HepG2 (cell line): ENCODE data around the gene CDCA5. TPM values are rescaled to one million over a fixed set of nuclear protein-coding genes. Genes with fewer than 3 reads are reported as not detected.

Experiments
- ATF1 ChIP-seq: IDR thresholded peaks from 2 replicates; pipeline ENCODE4 v1.6.1; 2016; ENCODE audit warnings: mild to moderate bottlenecking, control low read depth
- FOXC1 ChIP-seq: sonication (generic); formaldehyde crosslinking; IDR thresholded peaks from 2 replicates; pipeline ENCODE4 v1.8.0; 2022; ENCODE audit warnings: mild to moderate bottlenecking, missing genetic modification reagents, borderline replicate concordance
- HDAC6 ChIP-seq: fragments of 200-600 bp; sonication (generic); IDR thresholded peaks from 2 replicates; pipeline ENCODE4 v1.7.0; 2017; ENCODE audit warnings: mild to moderate bottlenecking, antibody characterized with exemption, low read length, low read depth
- HNF4G ChIP-seq, 2 experiments: sonication (generic) in 1 of 2; formaldehyde crosslinking in 1 of 2; IDR thresholded peaks; 2 replicates each; pipeline versions ENCODE4 v1.4.0 to v1.6.1; 2011 to 2020; ENCODE audit warnings: borderline replicate concordance in 2 of 2, low read depth in 2 of 2, mild to moderate bottlenecking in 2 of 2, low read length in 1 of 2, missing genetic modification reagents in 1 of 2, moderate library complexity in 1 of 2
- HNRNPK ChIP-seq: fragments of 200-400 bp; formaldehyde crosslinking; IDR thresholded peaks from 2 replicates; pipeline ENCODE4 v1.6.1; 2018; ENCODE audit warnings: low read length, low read depth, moderate library complexity, mild to moderate bottlenecking; ENCODE audit not compliant: poor library complexity, severe bottlenecking
- KDM5A ChIP-seq: fragments of 200-600 bp; sonication (generic); IDR thresholded peaks from 2 replicates; pipeline ENCODE4 v1.7.0; 2018; ENCODE audit warnings: antibody characterized with exemption, mild to moderate bottlenecking, low read length, borderline replicate concordance
- MYNN ChIP-seq: sonication (generic); formaldehyde crosslinking; IDR thresholded peaks from 2 replicates; pipeline ENCODE4 v1.4.0; 2020; ENCODE audit warnings: mild to moderate bottlenecking, low read depth, missing genetic modification reagents
- SMARCE1 ChIP-seq: fragments of 450-650 bp; IDR thresholded peaks from 2 replicates; pipeline ENCODE4 v1.6.1; 2017; ENCODE audit warnings: borderline replicate concordance
- SP140L ChIP-seq: sonication (generic); formaldehyde crosslinking; IDR thresholded peaks from 2 replicates; pipeline ENCODE4 v1.4.0; 2020; ENCODE audit warnings: missing genetic modification reagents, borderline replicate concordance
- ZBTB38 ChIP-seq: sonication (generic); formaldehyde crosslinking; IDR thresholded peaks from 2 replicates; pipeline ENCODE4 v1.5.1; 2020; ENCODE audit warnings: mild to moderate bottlenecking, missing genetic modification reagents
- ZKSCAN1 ChIP-seq: fragments of 150-350 bp; IDR thresholded peaks from 2 replicates; pipeline ENCODE4 v1.6.1; 2014; ENCODE audit warnings: low read length
- ZNF605 ChIP-seq: sonication (generic); formaldehyde crosslinking; IDR thresholded peaks from 2 replicates; pipeline ENCODE4 v1.8.0; 2022; ENCODE audit warnings: mild to moderate bottlenecking, missing genetic modification reagents
- polyA plus RNA-seq, 8 experiments: library from polyadenylated mRNA; depleted of rRNA in 3 of 8; stranded (reverse) in 7 of 8; unstranded in 1 of 8; fragments of >200 nt; fragmentation: Illumina TruSeq in 4 of 8; extraction: Trizol in 4 of 8; gene quantifications; 2 replicates each; pipeline versions ENCODE4 v1.2.1 to v1.2.3, GENCODE V29; 2011 to 2016; ENCODE audit warnings: low read depth in 4 of 8, missing spikeins in 1 of 8, mixed read lengths in 1 of 8; ENCODE audit not compliant: insufficient read depth in 1 of 8
- total RNA-seq, 5 experiments: library from RNA; depleted of rRNA; stranded (reverse); fragments of >200 nt; fragmentation: Illumina TruSeq; extraction: Trizol; gene quantifications; 2 replicates each; pipeline ENCODE4 v1.2.3, GENCODE V29; 2016; ENCODE audit warnings: low read depth in 1 of 5
- TF ChIP-seq, protein P1 (sequence below): sonication (generic); formaldehyde crosslinking; IDR thresholded peaks from 2 replicates; pipeline ENCODE4 v1.5.0; 2020; ENCODE audit warnings: mild to moderate bottlenecking, missing genetic modification reagents
- TF ChIP-seq, protein P2 (sequence below): IDR thresholded peaks from 2 replicates; pipeline ENCODE4 v1.6.1; 2018; ENCODE audit warnings: missing genetic modification reagents
- TF ChIP-seq, protein P3 (sequence below): sonication (generic); formaldehyde crosslinking; IDR thresholded peaks from 2 replicates; pipeline ENCODE4 v1.8.0; 2022; ENCODE audit warnings: missing genetic modification reagents, mild to moderate bottlenecking, borderline replicate concordance
- TF ChIP-seq, protein P4 (sequence below): sonication (generic); formaldehyde crosslinking; IDR thresholded peaks from 2 replicates; pipeline ENCODE4 v1.4.0; 2020; ENCODE audit warnings: missing genetic modification reagents
- TF ChIP-seq, protein P5 (sequence below): IDR thresholded peaks from 2 replicates; pipeline ENCODE4 v1.6.1; 2016; ENCODE audit warnings: low read depth, borderline replicate concordance
- TF ChIP-seq, protein P6 (sequence below): sonication (generic); formaldehyde crosslinking; IDR thresholded peaks from 2 replicates; pipeline ENCODE4 v1.4.0; 2020; ENCODE audit warnings: missing genetic modification reagents, low read depth, mild to moderate bottlenecking, borderline replicate concordance

CDCA5 gene
- total and polyA plus RNA-seq, 2 of the 13 experiments (the other 11 are each of a cell fraction or from before 2014, with no cell fraction given) = 13.5 to 50.6 TPM

DNA sequence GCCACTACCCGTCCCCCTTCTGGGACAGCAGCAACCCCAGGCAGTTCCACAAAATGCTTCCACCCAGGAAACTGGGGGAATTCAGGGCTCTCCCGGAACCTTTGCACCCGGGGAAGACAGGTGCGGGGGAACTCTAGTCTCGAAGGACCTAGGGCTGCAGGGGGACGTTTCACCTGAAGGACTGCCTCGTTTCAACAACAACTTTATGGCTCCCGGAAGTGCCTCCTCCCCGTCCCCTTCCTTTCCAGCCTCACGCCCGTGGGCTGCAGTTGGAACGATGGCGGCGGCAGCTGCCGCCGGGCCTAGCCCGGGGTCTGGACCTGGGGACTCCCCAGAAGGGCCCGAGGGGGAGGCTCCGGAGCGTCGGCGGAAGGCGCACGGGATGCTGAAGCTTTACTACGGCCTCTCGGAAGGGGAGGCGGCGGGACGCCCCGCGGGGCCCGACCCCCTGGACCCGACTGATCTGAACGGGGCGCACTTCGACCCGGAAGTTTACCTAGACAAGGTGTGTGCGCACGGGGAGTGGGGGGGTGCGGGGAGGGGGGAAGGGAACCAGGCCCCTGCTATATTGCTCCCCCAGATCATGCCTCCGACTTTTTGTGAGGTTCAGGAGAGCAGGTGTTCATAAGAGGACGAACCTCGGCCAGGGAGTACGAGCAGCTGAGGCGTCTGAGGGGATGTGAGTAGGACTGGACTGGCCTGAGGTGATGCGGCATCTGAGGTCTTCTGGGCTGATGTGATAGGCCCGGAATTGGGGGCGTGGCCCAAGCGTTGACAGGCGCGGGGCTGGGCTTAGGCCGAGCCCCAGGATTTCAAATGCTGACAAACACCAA is 12.3 kb upstream of the CDCA5 start, which contains the start of gene VPS51 (continued):
- TF ChIP-seq, protein P1, sequence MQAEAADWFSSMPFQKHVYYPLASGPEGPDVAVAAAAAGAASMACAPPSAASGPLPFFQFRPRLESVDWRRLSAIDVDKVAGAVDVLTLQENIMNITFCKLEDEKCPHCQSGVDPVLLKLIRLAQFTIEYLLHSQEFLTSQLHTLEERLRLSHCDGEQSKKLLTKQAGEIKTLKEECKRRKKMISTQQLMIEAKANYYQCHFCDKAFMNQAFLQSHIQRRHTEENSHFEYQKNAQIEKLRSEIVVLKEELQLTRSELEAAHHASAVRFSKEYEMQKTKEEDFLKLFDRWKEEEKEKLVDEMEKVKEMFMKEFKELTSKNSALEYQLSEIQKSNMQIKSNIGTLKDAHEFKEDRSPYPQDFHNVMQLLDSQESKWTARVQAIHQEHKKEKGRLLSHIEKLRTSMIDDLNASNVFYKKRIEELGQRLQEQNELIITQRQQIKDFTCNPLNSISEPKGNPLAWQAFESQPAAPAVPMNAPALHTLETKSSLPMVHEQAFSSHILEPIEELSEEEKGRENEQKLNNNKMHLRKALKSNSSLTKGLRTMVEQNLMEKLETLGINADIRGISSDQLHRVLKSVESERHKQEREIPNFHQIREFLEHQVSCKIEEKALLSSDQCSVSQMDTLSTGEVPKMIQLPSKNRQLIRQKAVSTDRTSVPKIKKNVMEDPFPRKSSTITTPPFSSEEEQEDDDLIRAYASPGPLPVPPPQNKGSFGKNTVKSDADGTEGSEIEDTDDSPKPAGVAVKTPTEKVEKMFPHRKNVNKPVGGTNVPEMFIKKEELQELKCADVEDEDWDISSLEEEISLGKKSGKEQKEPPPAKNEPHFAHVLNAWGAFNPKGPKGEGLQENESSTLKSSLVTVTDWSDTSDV (CRISPR knock-in tag) = 0 out of 2 replicates have a peak, but pooled peaks have one; percentile 61
- no peak for TF ChIP-seq MYNN (CRISPR knock-in tag)
- TF ChIP-seq FOXC1 (CRISPR knock-in tag) = no peak; the same call in none of the 2 replicates
- no peak for TF ChIP-seq HDAC6
- TF ChIP-seq ZBTB38 = peak; percentile 70; the same call in 1 of the 2 replicates
- TF ChIP-seq ZKSCAN1 = peak; percentile 94
- TF ChIP-seq, protein P2, sequence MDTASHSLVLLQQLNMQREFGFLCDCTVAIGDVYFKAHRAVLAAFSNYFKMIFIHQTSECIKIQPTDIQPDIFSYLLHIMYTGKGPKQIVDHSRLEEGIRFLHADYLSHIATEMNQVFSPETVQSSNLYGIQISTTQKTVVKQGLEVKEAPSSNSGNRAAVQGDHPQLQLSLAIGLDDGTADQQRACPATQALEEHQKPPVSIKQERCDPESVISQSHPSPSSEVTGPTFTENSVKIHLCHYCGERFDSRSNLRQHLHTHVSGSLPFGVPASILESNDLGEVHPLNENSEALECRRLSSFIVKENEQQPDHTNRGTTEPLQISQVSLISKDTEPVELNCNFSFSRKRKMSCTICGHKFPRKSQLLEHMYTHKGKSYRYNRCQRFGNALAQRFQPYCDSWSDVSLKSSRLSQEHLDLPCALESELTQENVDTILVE (CRISPR knock-in tag) = peak; percentile 97
- TF ChIP-seq ZNF605 (CRISPR knock-in tag) = peak; percentile 86; the same call in 1 of the 2 replicates
- TF ChIP-seq, protein P3, sequence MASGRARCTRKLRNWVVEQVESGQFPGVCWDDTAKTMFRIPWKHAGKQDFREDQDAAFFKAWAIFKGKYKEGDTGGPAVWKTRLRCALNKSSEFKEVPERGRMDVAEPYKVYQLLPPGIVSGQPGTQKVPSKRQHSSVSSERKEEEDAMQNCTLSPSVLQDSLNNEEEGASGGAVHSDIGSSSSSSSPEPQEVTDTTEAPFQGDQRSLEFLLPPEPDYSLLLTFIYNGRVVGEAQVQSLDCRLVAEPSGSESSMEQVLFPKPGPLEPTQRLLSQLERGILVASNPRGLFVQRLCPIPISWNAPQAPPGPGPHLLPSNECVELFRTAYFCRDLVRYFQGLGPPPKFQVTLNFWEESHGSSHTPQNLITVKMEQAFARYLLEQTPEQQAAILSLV = peak; percentile 78; the same call in 1 of the 2 replicates
- no peak for TF ChIP-seq SP140L (CRISPR knock-in tag)
- no peak for TF ChIP-seq SMARCE1
- TF ChIP-seq, protein P4, sequence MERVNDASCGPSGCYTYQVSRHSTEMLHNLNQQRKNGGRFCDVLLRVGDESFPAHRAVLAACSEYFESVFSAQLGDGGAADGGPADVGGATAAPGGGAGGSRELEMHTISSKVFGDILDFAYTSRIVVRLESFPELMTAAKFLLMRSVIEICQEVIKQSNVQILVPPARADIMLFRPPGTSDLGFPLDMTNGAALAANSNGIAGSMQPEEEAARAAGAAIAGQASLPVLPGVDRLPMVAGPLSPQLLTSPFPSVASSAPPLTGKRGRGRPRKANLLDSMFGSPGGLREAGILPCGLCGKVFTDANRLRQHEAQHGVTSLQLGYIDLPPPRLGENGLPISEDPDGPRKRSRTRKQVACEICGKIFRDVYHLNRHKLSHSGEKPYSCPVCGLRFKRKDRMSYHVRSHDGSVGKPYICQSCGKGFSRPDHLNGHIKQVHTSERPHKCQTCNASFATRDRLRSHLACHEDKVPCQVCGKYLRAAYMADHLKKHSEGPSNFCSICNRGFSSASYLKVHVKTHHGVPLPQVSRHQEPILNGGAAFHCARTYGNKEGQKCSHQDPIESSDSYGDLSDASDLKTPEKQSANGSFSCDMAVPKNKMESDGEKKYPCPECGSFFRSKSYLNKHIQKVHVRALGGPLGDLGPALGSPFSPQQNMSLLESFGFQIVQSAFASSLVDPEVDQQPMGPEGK = peak; percentile 69
- TF ChIP-seq, protein P5, sequence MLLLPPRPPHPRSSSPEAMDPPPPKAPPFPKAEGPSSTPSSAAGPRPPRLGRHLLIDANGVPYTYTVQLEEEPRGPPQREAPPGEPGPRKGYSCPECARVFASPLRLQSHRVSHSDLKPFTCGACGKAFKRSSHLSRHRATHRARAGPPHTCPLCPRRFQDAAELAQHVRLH = peak; percentile 82; the same call in 1 of the 2 replicates
- TF ChIP-seq HNRNPK = no peak
- peak; percentile 72; the same call in 1 of the 2 replicates for TF ChIP-seq HNF4G (IDR thresholded peaks at IDR 0.05; ENCODE audit: borderline replicate concordance, low read depth, low read length)
- TF ChIP-seq HNF4G (CRISPR knock-in tag; IDR thresholded peaks at IDR 0.05; ENCODE audit: borderline replicate concordance, low read depth) = no peak
- peak; percentile 56 for TF ChIP-seq ATF1 (CRISPR knock-in tag)
- TF ChIP-seq, protein P6, sequence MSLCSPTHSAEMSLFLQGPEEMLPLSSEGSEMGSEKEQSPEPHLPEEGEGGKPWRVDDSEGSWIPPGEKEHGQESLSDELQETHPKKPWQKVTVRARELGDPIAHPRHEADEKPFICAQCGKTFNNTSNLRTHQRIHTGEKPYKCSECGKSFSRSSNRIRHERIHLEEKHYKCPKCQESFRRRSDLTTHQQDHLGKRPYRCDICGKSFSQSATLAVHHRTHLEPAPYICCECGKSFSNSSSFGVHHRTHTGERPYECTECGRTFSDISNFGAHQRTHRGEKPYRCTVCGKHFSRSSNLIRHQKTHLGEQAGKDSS (CRISPR knock-in tag) = peak; percentile 79; the same call in 1 of the 2 replicates
- peak; percentile 99 for TF ChIP-seq KDM5A
